ENCODE measurements around the gene MTUS2. TPM values are rescaled to one million over a fixed set of nuclear protein-coding genes. Genes with fewer than 3 reads are reported as not detected.
"Not testable (repeated sequence)": the region's sequence is repeated elsewhere in the genome, so short reads cannot be mapped to it uniquely, and the experiment has no call there.

The MTUS2 gene
- total RNA-seq, 1 donor from 2014 or later, result not detected

GRCh38 chr13:29180055-29180454 lies 359.9 kb downstream of the MTUS2 start:
- Mint-ChIP-seq H3K4me3 (no peak overlapping the region), H3K27ac (no peak overlapping the region), H3K4me1 (ENCODE audit: low read depth) (no peaks in the 10 kb centered on the region), H3K9me3 (peaks cover 24% of the 10 kb centered on the region), H3K36me3 (ENCODE audit: low read depth) (no peaks in the 10 kb centered on the region), H3K27me3 (ENCODE audit: insufficient read depth) (peaks cover 2% of the 10 kb centered on the region)
- intact Hi-C loops (cut with micrococcal nuclease), result no loop called here
- no peak for DNase-seq (ENCODE audit: low spot score)

- no peak for DNase-seq (ENCODE audit: low spot score)
- Mint-ChIP-seq H3K9me3 (peaks cover 35% of the 10 kb centered on the region), H3K4me1 (ENCODE audit: low read depth) (no peaks in the 10 kb centered on the region), H3K27ac (no peak overlapping the region), H3K4me3 (no peak overlapping the region), H3K36me3 (ENCODE audit: low read depth) (no peaks in the 10 kb centered on the region), H3K27me3 (ENCODE audit: insufficient read depth) (peaks cover 2% of the 10 kb centered on the region)
- intact Hi-C loops (cut with micrococcal nuclease), result no loop called here
These were observed 362.1 kb downstream of the MTUS2 start for GRCh38 chr13:29182216-29182615.

- Mint-ChIP-seq H3K27ac (no peak overlapping the region), H3K36me3 (ENCODE audit: low read depth) (no peaks in the 10 kb centered on the region), H3K4me3 (no peak overlapping the region), H3K9me3 (peaks cover 35% of the 10 kb centered on the region), H3K4me1 (ENCODE audit: low read depth) (no peaks in the 10 kb centered on the region), H3K27me3 (ENCODE audit: insufficient read depth) (peaks cover 2% of the 10 kb centered on the region)
- intact Hi-C loops (cut with micrococcal nuclease), result no loop called here
- no peak for DNase-seq (ENCODE audit: low spot score)
These were observed 365.8 kb downstream of the MTUS2 start for GRCh38 chr13:29185926-29186325.

- H3K27ac Mint-ChIP-seq, result no peak overlapping the region
- intact Hi-C loops (cut with micrococcal nuclease), result no loop called here
- H3K4me3 Mint-ChIP-seq, result no peak overlapping the region
- peaks cover 34% of the 10 kb centered on the region for H3K9me3 Mint-ChIP-seq
- no peaks in the 10 kb centered on the region for H3K36me3 Mint-ChIP-seq (ENCODE audit: low read depth)
- no peaks in the 10 kb centered on the region for H3K4me1 Mint-ChIP-seq (ENCODE audit: low read depth)
- peaks cover 2% of the 10 kb centered on the region for H3K27me3 Mint-ChIP-seq (ENCODE audit: insufficient read depth)
- DNase-seq (ENCODE audit: low spot score), result no peak
These were observed 367.4 kb downstream of the MTUS2 start for GRCh38 chr13:29187584-29187983.

- Mint-ChIP-seq H3K4me1 (ENCODE audit: low read depth) (no peaks in the 10 kb centered on the region), H3K27me3 (ENCODE audit: insufficient read depth) (no peaks in the 10 kb centered on the region), H3K36me3 (ENCODE audit: low read depth) (no peaks in the 10 kb centered on the region), H3K9me3 (peaks cover 15% of the 10 kb centered on the region), H3K27ac (no peak overlapping the region), H3K4me3 (no peak overlapping the region)
- intact Hi-C loops (cut with micrococcal nuclease), result no loop called here
- DNase-seq (ENCODE audit: low spot score), result no peak
These were observed 370.2 kb downstream of the MTUS2 start for GRCh38 chr13:29190298-29190697.

- Mint-ChIP-seq H3K27me3 (ENCODE audit: insufficient read depth) (no peaks in the 10 kb centered on the region), H3K4me3 (no peak overlapping the region), H3K9me3 (peaks cover 11% of the 10 kb centered on the region), H3K27ac (no peak overlapping the region), H3K4me1 (ENCODE audit: low read depth) (no peaks in the 10 kb centered on the region), H3K36me3 (ENCODE audit: low read depth) (no peaks in the 10 kb centered on the region)
- intact Hi-C loops (cut with micrococcal nuclease), result no loop called here
- DNase-seq (ENCODE audit: low spot score), result no peak
These were observed 372.9 kb downstream of the MTUS2 start for GRCh38 chr13:29193083-29193482.

- peaks cover 16% of the 10 kb centered on the region for H3K9me3 Mint-ChIP-seq
- no peak overlapping the region for H3K27ac Mint-ChIP-seq
- no peaks in the 10 kb centered on the region for H3K4me1 Mint-ChIP-seq (ENCODE audit: low read depth)
These were observed 375.3 kb downstream of the MTUS2 start for GRCh38 chr13:29195456-29195855.

GRCh38 chr13:29196409-29197074 lies 376.4 kb downstream of the MTUS2 start:
- H3K9me3 Mint-ChIP-seq, result peaks cover 16% of the 10 kb centered on the region
- intact Hi-C loops (cut with micrococcal nuclease), result no loop called here
- DNase-seq (ENCODE audit: low spot score), result no peak
- no peak overlapping the region for H3K4me3 Mint-ChIP-seq
- H3K36me3 Mint-ChIP-seq (ENCODE audit: low read depth), result no peaks in the 10 kb centered on the region
- H3K27ac Mint-ChIP-seq, result no peak overlapping the region
- no peaks in the 10 kb centered on the region for H3K27me3 Mint-ChIP-seq (ENCODE audit: insufficient read depth)
- H3K4me1 Mint-ChIP-seq (ENCODE audit: low read depth), result no peaks in the 10 kb centered on the region

More at GRCh38 chr13:29195456-29195855, 375.3 kb downstream of the MTUS2 start:
- no peaks in the 10 kb centered on the region for H3K36me3 Mint-ChIP-seq (ENCODE audit: low read depth)
- no peak for DNase-seq (ENCODE audit: low spot score)
- H3K4me3 Mint-ChIP-seq, result no peak overlapping the region
- no peaks in the 10 kb centered on the region for H3K27me3 Mint-ChIP-seq (ENCODE audit: insufficient read depth)
- intact Hi-C loops (cut with micrococcal nuclease), result no loop called here

GRCh38 chr13:29202753-29203152 lies 382.6 kb downstream of the MTUS2 start:
- peaks cover 10% of the 10 kb centered on the region for H3K9me3 Mint-ChIP-seq
- H3K27me3 Mint-ChIP-seq (ENCODE audit: insufficient read depth); H3K4me1 Mint-ChIP-seq (ENCODE audit: low read depth); H3K36me3 Mint-ChIP-seq (ENCODE audit: low read depth); intact Hi-C loops (cut with micrococcal nuclease); H3K27ac Mint-ChIP-seq; DNase-seq (ENCODE audit: low spot score); H3K4me3 Mint-ChIP-seq: not testable (repeated sequence)

- no peaks in the 10 kb centered on the region for H3K4me1 Mint-ChIP-seq (ENCODE audit: low read depth)
- no peaks in the 10 kb centered on the region for H3K36me3 Mint-ChIP-seq (ENCODE audit: low read depth)
- no peaks in the 10 kb centered on the region for H3K27me3 Mint-ChIP-seq (ENCODE audit: insufficient read depth)
- peaks cover 9% of the 10 kb centered on the region for H3K9me3 Mint-ChIP-seq
- H3K4me3 Mint-ChIP-seq, result no peak overlapping the region
- no peak for DNase-seq (ENCODE audit: low spot score)
- H3K27ac Mint-ChIP-seq, result no peak overlapping the region
- intact Hi-C loops (cut with micrococcal nuclease), result no loop called here
These were observed 384.5 kb downstream of the MTUS2 start for GRCh38 chr13:29204651-29205050.

- H3K4me3 Mint-ChIP-seq, result no peak overlapping the region
- peaks cover 28% of the 10 kb centered on the region for H3K9me3 Mint-ChIP-seq
- intact Hi-C loops (cut with micrococcal nuclease), result no loop called here
- no peak for DNase-seq (ENCODE audit: low spot score)
- H3K4me1 Mint-ChIP-seq (ENCODE audit: low read depth), result no peaks in the 10 kb centered on the region
- no peak overlapping the region for H3K27ac Mint-ChIP-seq
- no peaks in the 10 kb centered on the region for H3K36me3 Mint-ChIP-seq (ENCODE audit: low read depth)
- no peaks in the 10 kb centered on the region for H3K27me3 Mint-ChIP-seq (ENCODE audit: insufficient read depth)
These were observed 390.5 kb downstream of the MTUS2 start for GRCh38 chr13:29210676-29211075.

GRCh38 chr13:29211162-29211561 lies 391.0 kb downstream of the MTUS2 start:
- peaks cover 28% of the 10 kb centered on the region for H3K9me3 Mint-ChIP-seq
- intact Hi-C loops (cut with micrococcal nuclease); DNase-seq (ENCODE audit: low spot score); H3K4me1 Mint-ChIP-seq (ENCODE audit: low read depth); H3K27me3 Mint-ChIP-seq (ENCODE audit: insufficient read depth); H3K36me3 Mint-ChIP-seq (ENCODE audit: low read depth); H3K27ac Mint-ChIP-seq; H3K4me3 Mint-ChIP-seq: not testable (repeated sequence)

GRCh38 chr13:29222458-29222857 lies 402.3 kb downstream of the MTUS2 start:
- Mint-ChIP-seq H3K27ac (no peak overlapping the region), H3K36me3 (ENCODE audit: low read depth) (no peaks in the 10 kb centered on the region), H3K9me3 (peaks cover 17% of the 10 kb centered on the region), H3K4me1 (ENCODE audit: low read depth) (no peaks in the 10 kb centered on the region), H3K27me3 (ENCODE audit: insufficient read depth) (no peaks in the 10 kb centered on the region), H3K4me3 (no peak overlapping the region)
- DNase-seq (ENCODE audit: low spot score), result no peak
- intact Hi-C loops (cut with micrococcal nuclease), result no loop called here

GRCh38 chr13:29224206-29224605 lies 404.1 kb downstream of the MTUS2 start:
- Mint-ChIP-seq H3K27me3 (ENCODE audit: insufficient read depth) (no peaks in the 10 kb centered on the region), H3K4me3 (no peak overlapping the region), H3K27ac (no peak overlapping the region), H3K36me3 (ENCODE audit: low read depth) (no peaks in the 10 kb centered on the region), H3K4me1 (ENCODE audit: low read depth) (no peaks in the 10 kb centered on the region), H3K9me3 (peaks cover 11% of the 10 kb centered on the region)
- intact Hi-C loops (cut with micrococcal nuclease), result no loop called here
- no peak for DNase-seq (ENCODE audit: low spot score)
